Cardiac fibroblast (primary cell): ENCODE measurements around the gene ACOT7.
"Not testable (repeated sequence)": the region's sequence is repeated elsewhere in the genome, so short reads cannot be mapped to it uniquely, and the experiment has no call there.

Experiments used
- DNase-seq, 2 donors: peaks; one replicate each; pipeline versions ENCODE4 v3.0.0 to v3.0.0-alpha.2; 2010; ENCODE audit warnings: low read depth in 2 of 2
- H3K4me3 ChIP-seq, 2 donors: replicated peaks in 1 of 2; 1 replicate in 1 of 2; 2 replicates in 1 of 2; pipeline ENCODE4 v1.5.1; 2011; ENCODE audit warnings: low read depth in 2 of 2, low read length in 2 of 2, mild to moderate bottlenecking in 2 of 2, moderate library complexity in 1 of 2
- TF ChIP-seq, protein P1 (sequence below): IDR thresholded peaks from one replicate; pipeline ENCODE4 v1.5.1; 2011; ENCODE audit warnings: low read depth, mild to moderate bottlenecking, low read length, inconsistent platforms

ACOT7 gene

DNA sequence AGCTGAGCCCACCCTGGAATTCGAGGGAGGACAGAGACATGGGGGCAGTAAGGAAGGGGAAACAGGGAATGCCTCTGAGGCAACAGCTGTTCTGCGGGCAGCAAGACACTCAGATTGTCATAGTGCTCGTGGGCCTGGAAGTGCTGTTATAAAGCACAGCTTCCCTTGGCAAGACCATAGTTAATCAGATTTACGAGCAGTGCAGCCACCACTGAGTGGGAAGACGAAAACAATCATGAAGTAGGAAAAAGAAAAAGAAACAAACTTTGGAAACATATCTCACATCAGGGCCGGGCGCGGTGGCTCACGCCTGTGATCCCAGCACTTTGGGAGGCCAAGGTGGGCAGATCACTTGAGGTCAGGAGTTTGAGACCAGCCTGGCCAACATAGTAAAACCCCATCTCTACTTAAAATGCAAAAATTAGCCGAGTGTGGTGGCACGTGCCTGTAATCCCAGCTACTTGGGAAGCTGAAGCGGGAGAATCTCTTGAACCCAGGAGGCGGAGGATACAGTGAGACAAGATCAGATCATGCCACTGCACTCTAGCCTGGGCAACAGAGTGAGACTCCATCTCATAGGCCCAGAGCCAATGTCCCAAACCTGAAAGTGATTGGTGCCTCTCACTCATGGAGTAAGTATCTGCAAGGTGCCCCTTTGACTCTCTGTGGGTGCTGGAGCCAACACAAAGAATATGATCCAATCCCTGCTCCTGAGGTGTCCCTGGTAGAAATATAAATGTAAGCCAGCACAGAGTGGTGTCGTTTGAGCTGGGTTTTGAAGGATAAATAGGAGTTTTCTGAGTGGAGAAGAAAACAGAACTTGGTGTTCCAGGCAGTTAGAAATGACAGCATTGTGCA, 77.1 kb downstream of the ACOT7 start:
- no peak overlapping the region for H3K4me3 ChIP-seq
- no peak for DNase-seq
- TF ChIP-seq, protein P1, sequence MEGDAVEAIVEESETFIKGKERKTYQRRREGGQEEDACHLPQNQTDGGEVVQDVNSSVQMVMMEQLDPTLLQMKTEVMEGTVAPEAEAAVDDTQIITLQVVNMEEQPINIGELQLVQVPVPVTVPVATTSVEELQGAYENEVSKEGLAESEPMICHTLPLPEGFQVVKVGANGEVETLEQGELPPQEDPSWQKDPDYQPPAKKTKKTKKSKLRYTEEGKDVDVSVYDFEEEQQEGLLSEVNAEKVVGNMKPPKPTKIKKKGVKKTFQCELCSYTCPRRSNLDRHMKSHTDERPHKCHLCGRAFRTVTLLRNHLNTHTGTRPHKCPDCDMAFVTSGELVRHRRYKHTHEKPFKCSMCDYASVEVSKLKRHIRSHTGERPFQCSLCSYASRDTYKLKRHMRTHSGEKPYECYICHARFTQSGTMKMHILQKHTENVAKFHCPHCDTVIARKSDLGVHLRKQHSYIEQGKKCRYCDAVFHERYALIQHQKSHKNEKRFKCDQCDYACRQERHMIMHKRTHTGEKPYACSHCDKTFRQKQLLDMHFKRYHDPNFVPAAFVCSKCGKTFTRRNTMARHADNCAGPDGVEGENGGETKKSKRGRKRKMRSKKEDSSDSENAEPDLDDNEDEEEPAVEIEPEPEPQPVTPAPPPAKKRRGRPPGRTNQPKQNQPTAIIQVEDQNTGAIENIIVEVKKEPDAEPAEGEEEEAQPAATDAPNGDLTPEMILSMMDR: no peak

DNA sequence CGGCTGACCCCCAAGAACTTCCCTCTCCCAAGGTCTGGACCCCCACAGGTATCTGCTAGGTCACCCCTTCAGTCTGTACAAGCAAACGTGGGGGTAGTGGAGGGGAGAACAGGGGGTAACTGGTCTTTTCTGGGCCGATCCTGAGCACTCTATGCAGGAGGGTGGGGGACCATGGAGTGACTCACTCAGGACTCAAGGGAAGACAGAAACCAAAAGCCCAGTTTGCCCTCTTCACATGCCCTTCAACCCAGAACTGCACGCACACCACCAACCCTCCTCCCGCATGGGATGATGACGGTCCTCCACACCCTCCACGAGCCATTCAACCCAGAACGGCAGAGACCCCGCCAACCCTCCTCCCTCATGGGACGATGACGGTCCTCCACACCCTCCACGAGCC, 79.1 kb downstream of the ACOT7 start:
- no peak overlapping the region for H3K4me3 ChIP-seq
- TF ChIP-seq, protein P1: no peak
- no peak for DNase-seq

DNA sequence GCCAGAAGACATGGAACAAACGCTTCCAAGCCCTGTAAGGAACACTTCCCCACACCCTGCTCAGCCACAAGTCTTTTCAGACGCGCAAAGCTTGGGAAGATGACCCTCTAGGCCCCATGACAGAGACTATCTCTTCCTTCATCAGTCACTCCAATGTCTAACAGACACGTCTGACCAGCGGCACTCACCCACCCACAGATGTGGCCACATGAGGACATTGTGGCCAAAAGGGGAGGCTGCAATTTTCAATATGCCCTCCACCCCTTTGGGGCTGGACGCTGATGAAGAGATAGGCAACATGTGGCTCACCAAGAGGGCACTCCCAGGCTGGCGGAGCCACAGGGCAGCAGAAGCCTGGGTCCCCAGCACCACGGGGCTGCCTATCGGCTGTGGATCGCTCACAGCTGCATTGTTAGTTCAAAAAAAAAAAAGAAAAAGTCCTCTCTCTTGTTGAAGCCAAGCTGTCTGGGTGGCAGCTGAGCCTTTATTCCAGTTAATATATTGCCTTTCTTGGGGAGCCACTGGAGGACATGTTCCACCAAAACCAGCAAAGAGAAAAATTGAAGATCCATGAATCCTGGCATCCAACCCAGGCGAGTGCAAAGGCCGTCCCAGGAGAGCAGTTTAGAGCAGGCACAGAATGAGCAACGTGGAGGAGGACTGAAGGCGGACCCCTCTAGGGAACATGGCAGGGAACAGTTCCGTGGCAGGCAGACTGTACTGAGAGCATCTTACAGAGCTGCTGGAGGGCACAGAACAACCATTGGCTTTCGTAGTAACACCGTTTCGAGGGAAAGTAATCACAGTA, 80.0 kb downstream of the ACOT7 start:
- TF ChIP-seq, protein P1: no peak
- no peak for DNase-seq
- no peak overlapping the region for H3K4me3 ChIP-seq

DNA sequence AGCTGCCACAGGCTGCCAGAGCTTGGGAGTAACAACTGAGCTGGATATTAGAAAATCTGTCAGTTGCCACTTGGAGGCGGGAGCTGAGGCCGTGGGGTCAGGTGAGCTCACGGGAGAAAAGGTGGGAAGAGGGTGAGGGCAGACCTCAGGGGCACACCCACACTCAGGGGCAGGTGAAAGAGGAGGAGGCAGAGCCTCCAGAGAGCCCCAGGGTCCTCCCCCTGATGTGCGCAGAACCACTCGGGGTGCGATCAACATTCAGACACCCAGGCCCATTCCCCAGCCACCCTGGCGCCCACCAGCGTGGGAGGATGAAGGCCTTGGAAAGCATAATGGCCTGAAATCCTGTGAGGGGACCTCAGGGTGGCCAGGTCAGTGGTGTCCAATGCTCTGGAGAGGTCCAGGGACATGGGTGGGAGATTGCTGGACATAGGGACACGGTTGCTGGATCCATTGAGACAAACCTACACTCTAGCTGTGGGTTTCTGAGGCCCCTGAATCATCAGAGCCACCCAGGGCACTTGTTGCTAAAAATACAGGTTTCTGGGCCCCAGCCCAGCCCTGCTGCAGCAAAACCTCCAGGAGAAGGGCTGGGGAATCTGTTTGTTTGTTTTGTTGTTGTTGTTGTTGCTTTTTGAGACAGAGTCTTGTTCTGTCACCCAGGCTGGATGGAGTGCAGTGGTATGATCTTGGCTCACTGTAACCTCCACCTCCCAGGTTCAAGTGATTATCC, 83.3 kb downstream of the ACOT7 start:
- TF ChIP-seq, protein P1: no peak
- H3K4me3 ChIP-seq: no peak overlapping the region
- DNase-seq: no peak

DNA sequence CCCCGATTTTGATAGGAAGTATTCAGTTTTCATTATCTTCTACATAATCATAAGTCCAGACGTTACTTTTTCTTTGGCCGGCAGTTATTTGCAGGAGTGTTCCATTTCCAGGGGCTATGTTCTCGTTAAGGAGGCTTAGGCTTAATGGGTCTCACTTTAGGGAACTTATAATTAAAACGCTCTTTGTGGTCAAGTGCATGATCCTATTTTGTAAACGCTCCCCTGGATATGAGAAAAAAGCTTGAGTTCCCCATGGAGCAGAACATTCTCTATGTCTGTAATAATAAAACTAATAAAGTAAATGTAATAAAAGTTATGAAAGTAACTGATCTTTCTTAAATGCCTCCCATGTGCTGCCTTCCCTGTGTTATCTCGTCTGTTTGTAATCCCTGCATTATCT, 84.0 kb downstream of the ACOT7 start:
- no peak overlapping the region for H3K4me3 ChIP-seq
- TF ChIP-seq, protein P1: no peak
- no peak for DNase-seq

DNA sequence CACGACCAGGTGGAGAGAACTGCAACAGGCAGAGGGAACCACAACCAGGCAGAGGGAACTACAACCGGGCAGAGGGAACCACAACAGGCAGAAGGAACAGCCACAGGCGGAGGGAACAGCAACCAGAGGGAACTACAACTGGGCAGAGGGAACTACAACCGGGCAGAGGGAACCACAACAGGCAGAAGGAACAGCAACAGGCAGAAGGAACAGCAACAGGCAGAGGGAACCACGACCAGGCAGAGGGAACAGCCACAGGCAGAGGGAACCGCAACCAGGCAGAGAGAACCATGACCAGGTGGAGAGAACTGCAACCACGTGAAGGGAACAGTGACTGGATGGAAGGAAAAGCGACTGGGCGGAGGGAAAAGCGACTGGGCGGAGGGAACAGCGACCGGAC, 85.1 kb downstream of the ACOT7 start:
- DNase-seq: no peak
- TF ChIP-seq, protein P1: no peak
- H3K4me3 ChIP-seq: no peak overlapping the region

DNA sequence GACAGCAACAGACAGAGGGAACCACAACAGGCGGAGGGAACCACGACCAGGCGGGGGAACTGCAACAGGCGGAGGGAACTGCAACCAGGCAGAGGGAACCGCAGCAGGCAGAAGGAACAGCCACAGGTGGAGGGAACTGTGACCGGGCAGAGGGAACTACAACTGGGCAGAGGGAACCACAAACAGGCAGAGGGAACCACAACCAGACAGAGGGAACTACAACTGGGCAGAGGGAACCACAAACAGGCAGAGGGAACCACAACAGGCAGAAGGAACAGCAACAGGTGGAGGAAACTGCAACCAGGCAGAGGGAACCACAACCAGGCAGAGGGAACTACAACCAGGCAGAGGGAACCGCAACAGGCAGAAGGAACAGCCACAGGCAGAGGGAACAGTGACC, 85.9 kb downstream of the ACOT7 start:
- H3K4me3 ChIP-seq, DNase-seq: not testable (repeated sequence)
